CD14-positive monocyte (primary cell): ENCODE results near the gene ABCG1. TPM values are rescaled to one million over a fixed set of nuclear protein-coding genes. Genes with fewer than 3 reads are reported as not detected.

Experiments
- DNase-seq, 3 donors: peaks; one replicate each; pipeline ENCODE4 v3.0.0-alpha.2; 2011 to 2022
- H2AFZ ChIP-seq: 2 replicates; pipeline ENCODE4 v1.6.0; 2012; ENCODE audit warnings: mild to moderate bottlenecking, low read depth, low read length, inconsistent platforms; ENCODE audit not compliant: insufficient read depth, poor library complexity, severe bottlenecking
- H3K27ac ChIP-seq, 2 donors: 1 replicate in 1 of 2; 2 replicates in 1 of 2; pipeline ENCODE4 v1.5.1; 2012 to 2013; ENCODE audit warnings: low read length in 2 of 2, control low read depth in 1 of 2, inconsistent platforms in 1 of 2, low read depth in 1 of 2, mild to moderate bottlenecking in 1 of 2
- H3K27me3 ChIP-seq, 2 donors: one replicate each; pipeline versions ENCODE4 v1.6.0 to v1.6.1; 2011 to 2013; ENCODE audit warnings: low read length in 2 of 2; ENCODE audit not compliant: control insufficient read depth in 2 of 2, insufficient read depth in 2 of 2
- H3K36me3 ChIP-seq, 2 donors: replicated peaks in 1 of 2; 1 replicate in 1 of 2; 2 replicates in 1 of 2; pipeline versions ENCODE4 v1.5.1 to v1.6.1; 2012 to 2013; ENCODE audit warnings: low read length in 2 of 2, control low read depth in 1 of 2, inconsistent platforms in 1 of 2, mild to moderate bottlenecking in 1 of 2; ENCODE audit not compliant: insufficient read depth in 2 of 2, control insufficient read depth in 1 of 2
- H3K4me1 ChIP-seq, 2 donors: 1 replicate in 1 of 2; 2 replicates in 1 of 2; pipeline versions ENCODE4 v1.5.1 to v1.6.1; 2012 to 2013; ENCODE audit warnings: low read length in 2 of 2, control low read depth in 1 of 2, inconsistent platforms in 1 of 2, mild to moderate bottlenecking in 1 of 2, moderate library complexity in 1 of 2; ENCODE audit not compliant: insufficient read depth in 2 of 2, control insufficient read depth in 1 of 2
- H3K4me2 ChIP-seq: replicated peaks from 2 replicates; pipeline ENCODE3; 2012; ENCODE audit warnings: low read length, moderate library complexity, mild to moderate bottlenecking; ENCODE audit not compliant: poor library complexity, severe bottlenecking; ENCODE audit errors: extremely low read depth
- H3K4me3 ChIP-seq, 3 experiments: fragments of 200-600 bp in 1 of 3; sonication (generic) in 1 of 3; replicated peaks in 1 of 3; 1 replicate in 2 of 3; 2 replicates in 1 of 3; pipeline ENCODE4 v1.5.1; 2011 to 2013; ENCODE audit warnings: low read length in 3 of 3, mild to moderate bottlenecking in 3 of 3, control low read depth in 2 of 3, low read depth in 2 of 3, inconsistent platforms in 1 of 3, moderate library complexity in 1 of 3
- H3K79me2 ChIP-seq: 2 replicates; pipeline ENCODE4 v1.6.0; 2012; ENCODE audit warnings: mild to moderate bottlenecking, control low read depth, inconsistent platforms, low read length, moderate library complexity; ENCODE audit not compliant: insufficient read depth
- H3K9ac ChIP-seq: 2 replicates; pipeline ENCODE4 v1.6.0; 2017; ENCODE audit warnings: low read length, mild to moderate bottlenecking; ENCODE audit not compliant: insufficient read depth, poor library complexity, severe bottlenecking
- H3K9me3 ChIP-seq, 2 donors: replicated peaks in 1 of 2; 1 replicate in 1 of 2; 2 replicates in 1 of 2; pipeline versions ENCODE4 v1.5.1 to v1.6.1; 2012 to 2013; ENCODE audit warnings: low read length in 2 of 2, control low read depth in 1 of 2; ENCODE audit not compliant: control insufficient read depth in 1 of 2, insufficient read depth in 1 of 2
- H4K20me1 ChIP-seq: 2 replicates; pipeline ENCODE4 v1.6.0; 2012; ENCODE audit warnings: mild to moderate bottlenecking, low read length, control low read depth, moderate library complexity; ENCODE audit not compliant: insufficient read depth
- H3K27ac Mint-ChIP-seq, 7 donors: one replicate each; pipeline ENCODE4 v1.8.0; 2020; ENCODE audit warnings: mild to moderate bottlenecking in 7 of 7, mixed read lengths in 7 of 7, moderate library complexity in 6 of 7, inconsistent platforms in 2 of 7
- H3K27me3 Mint-ChIP-seq, 3 donors: one replicate each; pipeline ENCODE4 v1.8.0; 2021 to 2022; ENCODE audit warnings: low read depth in 3 of 3, mild to moderate bottlenecking in 3 of 3, mixed read lengths in 3 of 3, moderate library complexity in 3 of 3, inconsistent platforms in 1 of 3
- H3K36me3 Mint-ChIP-seq, 2 donors: one replicate each; pipeline ENCODE4 v1.8.0; 2020; ENCODE audit warnings: mixed read lengths in 2 of 2, inconsistent platforms in 1 of 2, mild to moderate bottlenecking in 1 of 2
- H3K4me1 Mint-ChIP-seq: one replicate; pipeline ENCODE4 v1.8.0; 2020; ENCODE audit warnings: mild to moderate bottlenecking, mixed read lengths
- H3K4me3 Mint-ChIP-seq, 2 donors: one replicate each; pipeline ENCODE4 v1.8.0; 2020; ENCODE audit warnings: mild to moderate bottlenecking in 2 of 2, mixed read lengths in 2 of 2, moderate library complexity in 1 of 2
- H3K9me3 Mint-ChIP-seq, 7 donors: one replicate each; pipeline ENCODE4 v1.8.0; 2020 to 2022; ENCODE audit warnings: mixed read lengths in 7 of 7, mild to moderate bottlenecking in 6 of 7, moderate library complexity in 6 of 7, inconsistent platforms in 2 of 7
- WGBS: methylation state at CpG from one replicate; pipeline ENCODE4 v1.1.5; 2013; ENCODE audit warnings: missing lambda C conversion rate; ENCODE audit not compliant: insufficient coverage; 5-methylcytosine and 5-hydroxymethylcytosine counted together
- intact Hi-C, 2 donors: fragments of 100-400 bp; cut with micrococcal nuclease; formaldehyde crosslinking; loops; one replicate each; pipeline versions ENCODE4 v1.15.0 to v1.15.1; 2023
- polyA plus RNA-seq, 3 donors: library from polyadenylated mRNA; depleted of rRNA in 1 of 3; unstranded in 2 of 3; stranded (reverse) in 1 of 3; fragments of 300-500 nt in 2 of 3; fragments of >200 nt in 1 of 3; fragmentation: Illumina TruSeq in 2 of 3; gene quantifications; 1 replicate in 2 of 3; 2 replicates in 1 of 3; pipeline ENCODE4 v1.2.3, GENCODE V29; 2012 to 2021
- TF ChIP-seq, protein P1 (sequence below): fragments of 200-600 bp; IDR thresholded peaks from one replicate; pipeline ENCODE4 v1.8.0; 2022; ENCODE audit warnings: antibody characterized with exemption, mild to moderate bottlenecking

Gene ABCG1
- polyA plus RNA-seq, 3 donors: 3.0 to 5.2 (median 3.5) TPM

DNA sequence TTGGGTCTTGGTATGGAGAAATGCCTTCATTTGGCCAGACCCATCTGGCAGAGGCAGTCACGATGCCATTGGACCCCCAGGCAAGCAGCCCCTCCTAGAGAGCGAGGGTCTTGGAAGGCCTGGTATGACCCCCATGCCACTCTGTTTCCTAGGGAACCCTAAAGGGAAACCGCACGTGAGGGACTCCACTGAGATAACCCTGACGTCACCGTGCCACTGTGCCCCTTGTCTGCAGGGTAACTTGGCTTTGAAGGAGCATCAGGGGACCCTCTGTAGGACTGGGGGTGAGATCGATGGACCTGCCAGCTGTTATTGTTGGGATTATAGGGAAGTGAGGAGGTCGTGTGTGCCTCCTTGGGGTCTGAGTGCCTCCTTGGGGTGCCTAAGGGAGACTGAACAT lies 34.5 kb downstream of the ABCG1 start:
- no peak overlapping the region for H3K27ac ChIP-seq
- H3K36me3 ChIP-seq: no peaks in the 10 kb centered on the region
- H4K20me1 ChIP-seq: peaks cover 9% of the 10 kb centered on the region
- TF ChIP-seq, protein P1, sequence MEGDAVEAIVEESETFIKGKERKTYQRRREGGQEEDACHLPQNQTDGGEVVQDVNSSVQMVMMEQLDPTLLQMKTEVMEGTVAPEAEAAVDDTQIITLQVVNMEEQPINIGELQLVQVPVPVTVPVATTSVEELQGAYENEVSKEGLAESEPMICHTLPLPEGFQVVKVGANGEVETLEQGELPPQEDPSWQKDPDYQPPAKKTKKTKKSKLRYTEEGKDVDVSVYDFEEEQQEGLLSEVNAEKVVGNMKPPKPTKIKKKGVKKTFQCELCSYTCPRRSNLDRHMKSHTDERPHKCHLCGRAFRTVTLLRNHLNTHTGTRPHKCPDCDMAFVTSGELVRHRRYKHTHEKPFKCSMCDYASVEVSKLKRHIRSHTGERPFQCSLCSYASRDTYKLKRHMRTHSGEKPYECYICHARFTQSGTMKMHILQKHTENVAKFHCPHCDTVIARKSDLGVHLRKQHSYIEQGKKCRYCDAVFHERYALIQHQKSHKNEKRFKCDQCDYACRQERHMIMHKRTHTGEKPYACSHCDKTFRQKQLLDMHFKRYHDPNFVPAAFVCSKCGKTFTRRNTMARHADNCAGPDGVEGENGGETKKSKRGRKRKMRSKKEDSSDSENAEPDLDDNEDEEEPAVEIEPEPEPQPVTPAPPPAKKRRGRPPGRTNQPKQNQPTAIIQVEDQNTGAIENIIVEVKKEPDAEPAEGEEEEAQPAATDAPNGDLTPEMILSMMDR: no peak
- no peak overlapping the region for H3K4me3 ChIP-seq
- peaks cover 0 to 2% (median 0%) of the 10 kb centered on the region in 7 donors for H3K9me3 Mint-ChIP-seq
- no peak overlapping the region for H3K27ac Mint-ChIP-seq
- WGBS: 94% methylated on average over 5 of the region's 8 CpGs
- H3K27me3 Mint-ChIP-seq: peaks cover 3 to 11% (median 3%) of the 10 kb centered on the region in 3 donors
- no peak overlapping the region for H2AFZ ChIP-seq
- DNase-seq: no peak
- no peak overlapping the region for H3K4me2 ChIP-seq
- no peaks in the 10 kb centered on the region for H3K79me2 ChIP-seq
- intact Hi-C loops: no loop called here
- H3K4me1 ChIP-seq: peaks cover 36 to 38% of the 10 kb centered on the region in 2 donors
- no peak overlapping the region for H3K4me3 Mint-ChIP-seq
- no peaks in the 10 kb centered on the region for H3K27me3 ChIP-seq
- peaks cover 4 to 8% of the 10 kb centered on the region in 2 donors for H3K36me3 Mint-ChIP-seq
- H3K9me3 ChIP-seq: no peaks in the 10 kb centered on the region
- no peak overlapping the region for H3K9ac ChIP-seq
- H3K4me1 Mint-ChIP-seq: peaks cover 45% of the 10 kb centered on the region

DNA sequence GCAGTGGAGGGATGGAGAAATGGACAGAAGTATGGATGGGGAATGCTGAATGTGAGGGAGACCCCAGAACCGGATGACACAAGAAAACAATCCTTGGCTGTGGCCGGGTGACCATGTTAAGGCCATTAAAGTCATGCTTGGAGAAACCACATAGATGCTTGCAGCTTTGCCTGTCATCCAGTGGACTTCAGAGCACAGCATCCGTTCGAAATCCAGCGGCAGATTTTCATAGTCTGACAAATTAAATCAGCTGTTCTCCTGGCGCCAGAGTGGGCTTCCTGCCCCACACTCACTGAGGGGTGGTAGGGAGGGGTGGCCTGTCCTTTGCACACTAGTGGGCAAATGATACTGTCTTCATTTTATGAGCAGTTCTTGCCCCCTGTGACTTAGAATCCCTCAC lies 35.1 kb downstream of the ABCG1 start:
- H3K36me3 Mint-ChIP-seq: peaks cover 4 to 8% of the 10 kb centered on the region in 2 donors
- no peak overlapping the region for H3K9ac ChIP-seq
- peaks cover 30 to 36% of the 10 kb centered on the region in 2 donors for H3K4me1 ChIP-seq
- intact Hi-C loops: no loop called here
- H3K4me3 Mint-ChIP-seq: no peak overlapping the region
- WGBS: 59% methylated on average over 2 of the region's 6 CpGs
- H4K20me1 ChIP-seq: peaks cover 9% of the 10 kb centered on the region
- no peaks in the 10 kb centered on the region for H3K27me3 ChIP-seq
- H3K9me3 ChIP-seq: no peaks in the 10 kb centered on the region
- peaks cover 0 to 2% (median 0%) of the 10 kb centered on the region in 7 donors for H3K9me3 Mint-ChIP-seq
- TF ChIP-seq, protein P1: no peak
- no peak overlapping the region for H3K27ac ChIP-seq
- peaks cover under 1 to 11% (median 3%) of the 10 kb centered on the region in 3 donors for H3K27me3 Mint-ChIP-seq
- DNase-seq: no peak
- no peak overlapping the region for H2AFZ ChIP-seq
- H3K36me3 ChIP-seq: no peaks in the 10 kb centered on the region
- no peak overlapping the region for H3K4me2 ChIP-seq
- peaks cover 43% of the 10 kb centered on the region for H3K4me1 Mint-ChIP-seq
- no peak overlapping the region for H3K4me3 ChIP-seq
- H3K79me2 ChIP-seq: no peaks in the 10 kb centered on the region
- no peak overlapping the region for H3K27ac Mint-ChIP-seq
